Suppressor macrophage (primary cell): ENCODE results near the gene SETX.
"Not testable (repeated sequence)": the region's sequence is repeated elsewhere in the genome, so short reads cannot be mapped to it uniquely, and the experiment has no call there.

Experiments
- DNase-seq, 4 experiments: peaks; one replicate each; pipeline ENCODE4 v3.0.0-alpha.2; 2020 to 2022
- total RNA-seq, 17 experiments: gene quantifications; one replicate each; lab custom pipeline; 2026; ENCODE audit warnings: mixed read lengths in 6 of 17, inconsistent platforms in 3 of 17; lab: John Stamatoyannopoulos, UW

SETX gene
- total RNA-seq, result 178 to 451 (median 269) reads per million in 17 experiments

GRCh38 chr9:132354637-132355355, at the start of gene SETX:
SETX (minus strand) TSS chr9:132354986; CDS start chr9:132349428, 5,558 bp downstream.
- DNase-seq, result peak; percentile 99 to 100 (median 100)

GRCh38 chr9:132404228-132404881, 49.6 kb upstream of the SETX start:
- no peak for DNase-seq

- no peak for DNase-seq
Observed at GRCh38 chr9:132401824-132402223, 47.0 kb upstream of the SETX start.

- no peak for DNase-seq
Observed at GRCh38 chr9:132395560-132395959, 40.8 kb upstream of the SETX start.

- no peak for DNase-seq
Observed at GRCh38 chr9:132391449-132391848, 36.7 kb upstream of the SETX start.

GRCh38 chr9:132390966-132391365, 36.2 kb upstream of the SETX start:
- DNase-seq, result no peak

GRCh38 chr9:132387133-132387532, 32.3 kb upstream of the SETX start:
- DNase-seq, result no peak

GRCh38 chr9:132384376-132384775, 29.6 kb upstream of the SETX start:
- no peak for DNase-seq

GRCh38 chr9:132383462-132383883, 28.7 kb upstream of the SETX start:
- DNase-seq, result peak in 1 of 4 experiments; percentile 18

- DNase-seq, result peak in 3 of 4 experiments; percentile 20 to 73 (median 71)
Observed at GRCh38 chr9:132381966-132382541, 27.3 kb upstream of the SETX start.

- not testable (repeated sequence) for DNase-seq
Observed at GRCh38 chr9:132378416-132378815, 23.6 kb upstream of the SETX start.

- not testable (repeated sequence) for DNase-seq
Observed at GRCh38 chr9:132377769-132378168, 23.0 kb upstream of the SETX start.

GRCh38 chr9:132372177-132373095, 17.6 kb upstream of the SETX start:
- DNase-seq, result peak; percentile 86 to 94 (median 91)

- DNase-seq, result peak in 3 of 4 experiments; percentile 34 to 43 (median 36)
Observed at GRCh38 chr9:132370592-132370991, 15.8 kb upstream of the SETX start.

- no peak for DNase-seq
Observed at GRCh38 chr9:132369421-132369820, 14.6 kb upstream of the SETX start.

GRCh38 chr9:132367613-132368313, 13.0 kb upstream of the SETX start:
- no peak for DNase-seq

GRCh38 chr9:132366481-132366880, 11.7 kb upstream of the SETX start:
- DNase-seq, result peak; percentile 17 to 59 (median 44)

GRCh38 chr9:132365986-132366385, 11.2 kb upstream of the SETX start:
- DNase-seq, result peak in 2 of 4 experiments; percentile 57 to 64

- DNase-seq, result no peak
Observed at GRCh38 chr9:132364068-132364467, 9.3 kb upstream of the SETX start.

GRCh38 chr9:132357764-132358163, 3.0 kb upstream of the SETX start:
- DNase-seq, result no peak

- no peak for DNase-seq
Observed at GRCh38 chr9:132356324-132356924, 1.6 kb upstream of the SETX start.
